ENCODE data around the gene TFF1.

Gene TFF1

DNA sequence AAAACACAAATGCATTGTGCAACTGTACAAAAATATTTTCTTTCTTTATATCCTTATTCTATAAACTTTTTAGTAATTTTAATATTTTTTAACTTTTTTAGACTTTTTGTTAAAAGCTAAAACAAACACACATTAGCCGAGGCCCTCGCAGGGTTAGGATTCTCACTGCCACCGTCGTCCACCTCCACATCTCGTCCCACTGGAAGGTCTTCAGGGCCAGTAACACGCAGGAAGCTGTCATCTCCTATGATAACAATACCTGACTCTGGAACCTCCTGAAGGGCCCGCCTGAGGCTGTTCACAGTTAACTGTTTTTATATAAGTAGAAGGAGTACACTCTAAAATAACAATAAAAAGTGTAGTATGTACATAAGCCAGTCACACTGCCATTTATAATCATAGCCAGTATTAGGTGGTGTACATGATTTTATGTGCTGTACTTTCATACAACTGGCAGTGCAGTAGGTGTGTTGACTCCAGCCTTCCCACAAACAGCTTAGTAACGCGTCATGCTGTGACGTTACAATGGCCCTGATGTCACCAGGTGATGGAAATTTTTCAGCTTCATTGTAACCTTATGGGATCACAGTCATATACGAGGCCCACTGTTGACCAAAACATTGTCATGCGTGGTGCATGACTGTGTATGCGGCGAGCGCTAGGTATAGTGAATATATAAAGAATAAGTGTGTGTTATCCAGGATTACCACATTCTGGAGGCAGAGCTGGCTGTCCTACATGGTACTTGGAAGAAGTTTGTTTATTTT lies 24.4 kb downstream of the TFF1 start:
- DNase-seq: peak; percentile 10 to 15

DNA sequence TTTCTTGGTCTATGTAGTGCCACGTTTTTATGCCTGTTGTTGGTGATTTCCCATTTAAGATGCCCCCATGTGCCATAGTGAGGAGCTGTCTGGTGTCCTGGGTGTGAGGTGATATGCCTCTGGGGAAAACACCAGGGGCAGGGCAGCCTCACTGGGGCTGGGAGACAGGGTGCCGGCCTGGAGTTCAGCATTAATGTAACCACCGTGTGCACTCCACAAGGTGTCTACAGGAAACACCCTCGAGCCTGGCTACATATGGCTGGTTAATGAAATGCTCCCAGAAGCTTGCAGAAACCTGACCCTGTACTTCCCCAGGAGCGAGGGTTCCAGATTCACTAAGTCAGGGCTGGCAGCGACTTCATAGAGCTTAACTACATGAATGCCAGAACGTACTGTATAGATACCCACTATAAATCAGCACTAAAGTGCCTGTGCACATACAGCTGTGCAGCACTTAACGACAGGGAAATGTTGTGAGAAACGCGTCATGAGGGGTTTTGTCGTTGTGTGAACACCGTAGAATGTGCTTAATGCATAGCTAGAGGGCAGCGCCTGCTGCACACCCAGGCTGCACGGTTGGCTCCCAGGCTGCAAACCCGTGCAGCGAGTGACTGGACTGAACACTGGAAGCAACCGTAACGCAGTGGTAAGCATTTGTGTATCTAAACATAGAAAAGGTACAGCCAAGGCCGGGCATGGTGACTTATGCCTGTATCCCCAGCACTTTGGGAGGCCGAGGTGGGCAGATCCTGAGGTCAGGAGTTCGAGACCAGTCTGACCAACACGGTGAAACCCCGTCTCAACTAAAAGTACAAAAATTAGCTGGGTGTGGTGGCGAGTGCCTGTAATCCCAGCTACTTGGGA lies 25.9 kb downstream of the TFF1 start:
- peak; percentile 12 to 14 for DNase-seq

DNA sequence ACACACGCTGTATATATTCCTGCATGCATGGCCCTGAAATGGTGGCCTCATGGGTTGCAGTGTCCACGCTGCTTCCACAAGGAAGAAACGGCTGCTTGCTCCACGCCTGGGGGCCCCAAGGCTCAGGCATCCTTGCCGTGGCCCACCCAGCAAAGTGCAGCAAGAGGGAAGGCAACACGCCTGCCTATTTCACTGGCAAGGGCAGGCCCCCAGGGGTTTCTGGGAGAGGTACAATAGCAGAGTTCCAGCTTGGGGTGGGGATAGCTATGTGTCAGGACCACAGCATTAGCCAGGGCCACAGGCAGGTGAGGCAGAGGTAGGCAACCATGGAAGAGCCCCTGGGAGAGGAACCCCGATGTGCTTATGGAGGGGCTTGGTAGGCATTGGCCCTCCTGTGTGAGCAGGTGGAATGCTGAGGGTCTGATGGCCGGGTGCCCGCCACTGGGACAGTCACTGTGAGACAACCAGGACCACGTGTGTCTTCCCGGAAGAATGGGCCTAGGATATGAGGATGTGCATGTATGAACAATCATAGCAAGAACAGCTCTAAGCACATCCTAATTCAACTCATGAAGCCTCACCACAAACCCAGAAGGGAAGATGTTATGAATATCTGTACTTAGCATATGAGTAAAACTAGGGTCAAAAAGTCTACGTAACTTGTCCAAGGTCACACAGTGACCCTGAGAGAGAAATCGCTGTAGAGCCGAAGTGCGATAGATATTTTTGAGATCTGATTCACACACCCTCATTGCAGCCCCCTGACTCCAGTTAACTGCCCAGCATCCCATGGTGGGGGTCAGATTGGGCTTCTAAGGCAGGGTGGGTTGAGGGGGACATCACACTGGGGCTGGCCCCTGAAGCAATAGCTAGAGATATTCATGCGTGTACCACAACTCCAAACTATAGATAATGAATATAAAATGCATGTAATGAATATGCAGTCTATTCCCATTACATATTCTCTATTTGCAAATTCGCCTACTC lies 27.3 kb downstream of the TFF1 start:
- peak; percentile 15 to 17 for DNase-seq

DNA sequence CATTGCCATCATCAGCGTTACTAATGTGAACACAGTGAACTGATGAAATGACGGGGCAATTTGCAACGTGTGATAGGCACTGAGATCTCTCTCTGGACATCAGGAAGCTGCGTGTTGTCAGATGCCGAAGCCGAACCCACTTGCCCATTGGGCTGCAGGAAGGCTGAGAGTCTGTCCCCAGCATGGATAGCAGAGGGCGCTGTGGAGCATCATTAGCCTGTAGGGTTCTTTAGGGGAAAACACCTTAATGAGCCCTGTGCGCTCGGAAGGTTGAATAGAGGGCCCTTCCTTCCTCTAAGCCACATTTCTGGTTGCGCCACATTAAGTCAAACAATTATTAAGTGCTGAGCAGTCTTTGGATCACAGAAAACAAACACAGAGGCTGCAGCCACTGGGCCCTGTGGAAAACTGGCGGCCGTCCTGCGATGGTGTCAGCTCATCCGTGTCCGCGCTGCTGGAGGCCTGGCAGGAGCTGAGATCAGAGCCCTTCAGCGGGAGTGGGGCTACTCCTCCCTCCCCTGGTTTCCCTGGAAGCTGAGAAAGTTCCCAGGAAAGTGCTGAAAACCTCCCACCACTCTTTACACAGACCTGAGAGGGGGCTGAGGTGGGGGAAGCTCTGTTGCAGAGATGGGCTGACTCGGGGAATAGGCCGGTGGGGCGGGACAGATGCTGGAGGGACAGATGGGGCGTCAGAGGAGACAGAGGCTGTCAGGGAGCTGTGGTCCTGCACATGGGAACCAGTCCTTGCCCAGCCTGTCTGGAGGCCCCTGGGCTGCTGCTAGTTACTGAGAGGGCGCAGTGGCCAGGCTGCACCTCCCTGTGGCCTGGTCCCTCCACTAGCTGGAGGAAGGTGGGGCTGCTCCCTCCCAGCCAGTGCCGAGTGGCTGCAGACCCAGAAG lies 28.3 kb downstream of the TFF1 start:
- peak; percentile 86 to 87 for DNase-seq

DNA sequence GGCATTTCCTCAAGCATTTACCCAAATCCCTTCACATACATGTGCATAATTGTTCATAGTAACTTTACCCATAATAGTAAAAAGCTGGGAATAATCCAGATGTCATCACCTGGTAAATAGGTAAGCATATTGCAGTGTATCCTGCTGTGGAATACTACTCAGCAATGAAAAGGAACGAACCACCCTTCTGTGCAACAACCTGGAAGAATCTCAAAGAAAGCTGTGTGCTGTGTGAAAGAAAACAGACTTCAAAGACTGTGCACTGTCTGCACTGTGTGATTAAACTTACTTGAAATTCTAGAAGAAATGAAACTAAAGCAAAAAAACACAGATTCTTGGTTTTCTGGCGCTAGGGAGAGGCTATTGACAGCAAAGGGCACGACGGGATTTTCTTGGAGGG lies 29.1 kb downstream of the TFF1 start:
- DNase-seq: no peak

DNA sequence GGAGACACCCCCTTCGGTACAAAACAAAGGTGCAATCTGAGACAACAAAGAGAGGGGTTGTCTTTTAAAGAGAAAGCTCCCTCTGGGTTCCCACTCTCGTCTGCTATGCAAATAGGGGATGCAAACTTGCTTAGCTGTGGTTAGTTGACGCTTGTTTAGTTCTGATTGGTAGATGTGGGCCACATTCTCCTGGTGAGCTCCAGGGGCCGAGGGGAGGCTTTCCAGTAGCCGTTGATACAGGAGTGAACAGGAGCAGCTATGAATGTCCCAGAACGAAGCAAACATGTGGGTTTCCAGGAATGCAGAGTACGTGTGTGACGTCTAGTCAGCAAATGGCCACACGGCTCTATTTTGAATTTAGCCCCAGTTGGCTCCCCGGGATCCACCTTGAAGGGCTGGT lies 30.3 kb downstream of the TFF1 start:
- peak; percentile 4 to 8 for DNase-seq

DNA sequence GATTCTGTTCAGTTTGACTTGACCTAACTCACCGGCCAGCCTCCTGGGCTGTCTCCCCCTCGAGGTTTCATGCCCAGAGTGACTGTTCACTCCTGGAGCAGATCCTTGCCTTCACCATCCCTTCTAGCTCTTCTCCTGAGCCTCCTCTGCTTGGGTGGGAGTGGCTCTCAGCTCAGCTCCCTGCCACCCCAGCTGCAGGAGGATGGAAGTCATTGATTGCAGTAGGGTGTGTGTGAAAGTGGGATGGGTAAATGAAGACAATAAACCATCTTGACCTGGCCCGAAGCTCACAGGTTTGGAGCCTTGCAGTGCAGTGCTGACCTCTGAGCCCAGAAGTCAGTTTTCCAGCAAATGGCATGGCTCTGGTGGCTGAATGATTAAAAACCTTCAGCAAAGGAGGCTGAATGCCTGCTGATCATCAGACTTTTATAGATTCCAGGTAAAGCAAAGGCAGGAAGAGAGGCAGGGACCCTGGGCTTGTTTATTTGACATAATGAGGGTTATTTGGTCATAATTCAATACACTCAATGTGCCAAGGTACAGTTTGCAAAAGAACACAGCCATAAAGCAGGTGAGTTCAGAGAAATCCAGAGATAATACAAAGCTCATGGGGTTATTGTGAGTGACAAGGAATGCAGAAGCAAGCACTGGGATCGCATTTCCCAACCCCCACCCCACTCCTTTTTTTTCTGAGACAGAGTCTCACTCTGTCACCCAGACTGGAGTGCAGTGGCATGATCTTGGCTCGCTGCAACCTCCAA lies 33.6 kb downstream of the TFF1 start:
- peak in 1 of 2 experiments; percentile 5 for DNase-seq

DNA sequence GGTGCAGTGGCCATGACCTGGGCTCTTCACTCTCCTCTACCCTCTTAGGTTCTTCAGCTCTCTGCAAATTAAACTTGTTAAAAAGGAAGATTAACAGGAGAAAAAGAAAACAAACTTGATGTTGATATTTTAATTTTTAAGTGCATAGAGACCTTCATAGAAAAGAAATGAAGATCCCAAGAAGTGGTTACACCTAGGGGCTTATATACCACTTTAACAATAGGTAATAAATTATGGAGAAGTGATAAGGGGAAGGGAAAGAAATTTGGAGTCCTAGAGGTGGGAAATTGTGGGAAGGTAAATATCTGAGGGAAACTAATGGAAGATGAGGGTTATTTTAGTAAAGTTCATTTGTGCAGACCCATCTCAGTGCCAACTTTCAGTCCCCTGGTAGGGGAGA lies 34.7 kb downstream of the TFF1 start:
- DNase-seq: no peak

DNA sequence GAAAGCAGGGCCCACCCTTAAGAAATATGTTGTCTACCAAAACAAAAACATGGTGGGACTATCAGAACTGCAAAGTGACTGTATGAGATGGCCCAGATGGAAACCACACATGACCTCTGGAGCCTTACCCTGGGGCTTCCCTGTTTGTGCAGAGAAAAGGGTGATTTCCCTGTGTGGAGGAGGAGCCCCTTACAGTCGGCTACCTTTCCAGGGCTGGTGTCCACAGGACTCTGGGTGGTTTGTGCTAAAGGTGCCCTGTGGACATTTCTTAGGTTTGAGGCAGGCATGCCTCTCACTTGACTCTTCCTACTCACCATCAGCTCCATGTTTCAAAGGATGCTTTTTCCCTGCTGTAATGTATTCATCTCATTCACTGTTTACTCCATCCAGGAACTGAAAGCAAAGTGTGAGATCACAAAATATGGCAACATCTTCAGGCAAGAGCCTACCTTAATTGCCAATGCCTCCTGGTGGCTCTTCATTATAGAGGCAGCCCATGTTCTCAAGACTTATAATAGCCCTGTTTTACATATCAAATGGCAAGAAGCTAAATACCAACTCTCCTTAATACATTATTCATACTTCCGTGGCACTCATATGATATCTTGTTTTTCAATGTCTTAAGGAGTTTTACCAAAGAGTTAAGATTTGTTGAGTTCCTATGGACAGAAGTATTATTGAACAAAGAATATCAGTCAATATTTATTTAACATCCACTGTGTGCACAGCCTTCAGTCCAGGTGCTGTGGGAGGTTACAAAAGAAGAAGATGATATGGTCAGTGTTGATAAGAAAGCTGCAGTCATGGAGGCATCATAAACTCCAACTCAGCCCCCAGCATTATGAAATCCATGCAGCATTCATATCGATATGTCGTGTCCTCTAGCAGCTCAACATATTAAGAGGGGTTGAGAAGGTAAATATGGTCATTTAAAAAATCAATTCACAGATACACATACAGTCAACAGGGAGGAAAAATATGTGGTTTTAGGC lies 35.7 kb downstream of the TFF1 start:
- peak in 1 of 2 experiments; percentile 4 for DNase-seq

DNA sequence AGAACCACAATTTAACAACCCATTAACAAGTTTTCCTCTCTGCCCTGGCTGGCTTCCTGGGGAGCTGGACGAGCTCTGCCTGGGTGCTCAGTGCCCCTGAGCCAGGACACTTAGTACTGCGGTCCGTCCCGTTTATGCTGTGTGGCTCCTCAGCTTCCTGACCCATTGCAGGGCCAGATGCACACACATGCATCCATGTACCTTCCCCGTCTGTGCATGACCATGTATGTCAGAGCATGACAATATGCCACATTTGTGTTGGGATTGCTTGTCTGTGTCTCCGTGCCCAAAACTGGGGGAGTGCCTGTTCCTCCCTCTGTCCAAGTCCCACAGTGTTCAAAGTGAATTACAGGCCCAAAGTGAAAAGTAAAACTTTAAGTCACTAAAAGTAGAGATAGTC lies 41.4 kb downstream of the TFF1 start:
- peak in 1 of 2 experiments; percentile 7 for DNase-seq

DNA sequence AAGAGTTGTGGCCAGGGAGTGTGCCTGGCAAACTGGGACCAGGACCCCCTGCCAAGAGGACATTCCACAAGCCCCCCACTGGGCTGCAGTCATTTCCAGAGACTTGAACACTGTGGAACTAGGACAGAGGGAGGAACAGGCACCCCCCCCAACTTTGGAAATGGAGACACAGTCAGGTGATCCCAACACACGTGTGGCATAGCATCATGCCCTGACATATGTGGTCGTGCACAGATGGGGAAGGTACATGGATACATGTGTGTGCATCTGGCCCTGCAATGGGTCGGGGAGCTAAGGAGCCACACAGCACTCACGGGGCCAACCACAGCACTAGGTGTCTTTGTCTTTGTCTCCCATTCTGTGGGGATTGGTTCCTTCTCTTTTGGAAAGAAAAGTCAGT lies 44.5 kb downstream of the TFF1 start:
- peak; percentile 3 to 5 for DNase-seq

DNA sequence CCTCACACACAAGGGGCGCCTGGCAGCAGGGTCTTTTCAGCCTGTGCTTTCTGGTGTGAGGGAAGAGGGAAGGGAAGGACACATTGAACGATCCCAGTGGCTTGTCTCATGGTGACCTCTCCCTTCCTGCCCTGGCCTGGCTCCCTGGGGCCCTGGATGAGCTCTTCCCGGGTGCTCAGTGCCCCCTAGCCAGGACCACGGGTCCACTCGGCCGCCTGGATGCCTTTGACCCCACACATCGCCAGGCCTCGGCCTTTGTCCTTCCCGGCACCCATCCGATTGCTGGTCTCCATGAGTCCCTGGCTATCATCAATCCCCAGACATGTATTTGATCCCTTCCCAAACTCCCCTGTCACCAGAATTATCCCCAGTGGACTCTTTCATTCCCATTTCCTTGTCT lies 45.1 kb downstream of the TFF1 start:
- DNase-seq: peak in 1 of 2 experiments; percentile 0

DNA sequence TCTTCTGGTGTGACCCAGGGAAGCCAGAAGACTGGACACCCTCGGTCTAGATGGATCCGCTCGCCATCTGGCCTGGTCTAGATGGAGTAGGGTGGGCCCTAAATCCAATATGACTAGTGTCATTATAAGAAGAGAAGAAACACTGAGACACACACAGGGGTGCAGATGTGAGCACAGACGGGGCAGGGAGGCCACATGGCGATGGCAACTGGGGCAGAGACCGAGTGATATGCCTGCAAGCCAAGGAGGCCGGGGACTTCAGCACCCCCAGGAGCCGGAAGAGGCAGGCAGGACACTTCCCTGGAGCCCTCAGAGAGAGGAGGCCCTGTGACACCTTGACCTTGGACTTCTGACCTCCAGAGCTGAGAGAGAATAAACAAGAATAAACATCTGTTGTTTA lies 45.5 kb downstream of the TFF1 start:
- peak; percentile 6 to 7 for DNase-seq

DNA sequence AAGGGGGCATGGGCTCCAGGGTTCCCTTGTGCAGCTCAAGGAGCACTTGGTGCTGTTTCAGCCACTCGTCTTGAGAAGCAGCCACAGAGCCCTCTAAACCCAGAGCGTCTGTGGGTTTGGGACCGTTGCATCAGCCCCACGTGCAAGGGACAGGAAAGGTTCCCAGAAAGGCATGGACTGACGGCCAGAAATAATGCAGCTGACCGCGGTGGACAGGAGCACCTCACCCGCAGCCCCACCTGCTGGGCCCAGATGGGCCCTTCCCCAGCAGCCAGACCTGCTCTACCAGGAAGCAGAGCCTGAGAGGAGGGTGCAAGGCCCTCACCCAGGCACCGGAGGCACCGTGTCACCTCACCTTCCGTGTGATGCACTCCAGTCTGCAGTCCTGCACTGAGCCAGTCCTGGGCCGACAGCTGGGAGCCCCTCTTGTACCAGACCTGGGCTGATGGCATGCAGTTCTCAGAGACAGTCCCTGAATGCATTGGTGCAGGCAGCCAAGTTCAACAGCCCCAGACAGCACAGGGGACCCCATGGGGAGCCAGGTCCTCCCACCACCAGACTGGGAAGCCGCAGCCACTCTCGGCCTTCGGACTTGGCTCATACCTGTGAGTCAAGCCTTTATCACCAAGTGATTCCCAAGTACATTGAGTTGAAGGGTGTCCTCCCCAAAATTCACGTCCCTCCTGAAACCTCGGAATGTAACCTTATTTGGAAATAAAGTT lies 46.3 kb downstream of the TFF1 start:
- peak; percentile 14 to 16 for DNase-seq

DNA sequence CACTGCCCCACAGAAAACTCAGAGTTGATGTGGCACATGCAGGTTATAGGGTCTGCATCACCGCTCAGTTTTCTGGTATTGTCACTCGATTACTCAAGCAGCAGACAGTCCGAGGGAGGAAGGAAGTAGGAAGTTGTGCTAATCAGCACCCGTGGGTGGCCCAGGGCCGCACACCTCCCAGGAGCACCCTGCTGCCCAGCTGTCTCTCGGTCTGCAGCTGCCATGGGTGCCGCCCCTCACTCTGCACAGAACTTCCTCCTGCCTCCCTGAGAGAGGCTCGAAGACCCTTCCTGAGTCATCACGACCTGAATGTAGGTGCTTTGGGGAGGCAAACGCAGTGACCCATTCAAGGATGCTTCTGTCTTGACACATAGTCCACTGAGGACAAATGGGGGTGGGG lies 47.0 kb downstream of the TFF1 start:
- peak; percentile 19 to 26 for DNase-seq

DNA sequence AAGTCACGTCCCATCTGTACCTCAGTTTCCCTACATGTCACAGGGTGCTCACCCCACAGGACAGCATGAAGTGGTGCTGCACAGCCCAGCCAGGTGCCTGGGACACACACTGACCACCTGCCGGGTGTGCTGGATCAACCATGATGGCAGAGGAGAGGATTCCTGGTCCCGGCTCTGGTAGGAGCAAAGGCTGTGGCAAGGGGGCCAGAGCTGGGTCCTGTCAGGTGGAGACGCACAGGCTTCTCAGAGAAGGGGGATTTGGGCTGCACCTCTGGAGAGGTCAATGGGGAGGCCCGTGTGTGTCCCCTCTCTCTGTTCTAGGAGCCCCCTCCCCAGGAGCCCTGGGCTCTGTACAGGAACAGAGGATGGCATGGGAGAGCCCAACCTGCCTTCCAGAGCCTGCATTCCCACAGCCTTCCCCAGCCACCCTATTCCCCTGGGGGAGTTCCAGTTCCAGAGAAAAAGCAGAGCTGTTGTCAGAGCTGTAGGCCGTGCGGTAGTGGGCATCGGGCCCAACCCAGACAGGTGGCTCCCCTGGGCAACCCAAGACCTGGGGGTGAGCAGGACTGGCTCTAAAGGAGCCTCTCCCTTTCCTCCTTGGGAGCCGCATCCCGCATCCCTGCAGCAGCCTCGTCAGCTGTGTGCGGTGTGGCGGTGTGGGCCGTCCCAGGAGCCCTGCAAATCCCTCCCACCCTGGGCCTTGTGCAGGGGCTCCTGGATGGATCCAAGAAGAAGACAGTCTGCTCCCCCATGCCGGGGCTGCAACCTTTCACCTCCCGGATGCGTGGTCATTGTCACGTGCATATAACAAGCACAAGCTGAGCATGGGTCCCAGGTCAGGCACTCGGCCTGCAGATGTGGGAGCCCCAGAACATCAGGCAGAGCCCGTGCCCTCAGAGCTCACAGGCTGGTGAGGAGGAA lies 48.2 kb downstream of the TFF1 start:
- DNase-seq: peak; percentile 8 to 11

DNA sequence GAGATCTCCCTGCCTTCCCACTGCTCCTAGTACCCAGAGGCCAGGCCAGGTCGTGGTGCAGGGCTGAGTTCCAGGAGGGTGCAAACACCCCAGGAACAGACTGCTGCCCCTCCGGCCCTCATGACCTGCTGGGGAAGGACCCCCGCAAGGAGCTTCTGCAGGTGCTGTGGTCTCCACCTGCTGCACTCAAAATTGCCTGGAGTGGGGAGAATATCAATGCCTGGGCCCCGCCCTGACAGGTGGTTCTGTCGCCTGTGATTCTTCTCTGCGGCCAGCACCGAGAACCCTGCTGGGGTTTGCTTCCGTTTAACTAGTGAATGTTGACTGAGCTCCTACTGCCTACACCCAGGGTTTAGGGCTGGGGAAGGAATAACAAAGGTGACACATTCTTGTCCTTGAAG lies 49.0 kb downstream of the TFF1 start:
- peak in 1 of 2 experiments; percentile 0 for DNase-seq

DNA sequence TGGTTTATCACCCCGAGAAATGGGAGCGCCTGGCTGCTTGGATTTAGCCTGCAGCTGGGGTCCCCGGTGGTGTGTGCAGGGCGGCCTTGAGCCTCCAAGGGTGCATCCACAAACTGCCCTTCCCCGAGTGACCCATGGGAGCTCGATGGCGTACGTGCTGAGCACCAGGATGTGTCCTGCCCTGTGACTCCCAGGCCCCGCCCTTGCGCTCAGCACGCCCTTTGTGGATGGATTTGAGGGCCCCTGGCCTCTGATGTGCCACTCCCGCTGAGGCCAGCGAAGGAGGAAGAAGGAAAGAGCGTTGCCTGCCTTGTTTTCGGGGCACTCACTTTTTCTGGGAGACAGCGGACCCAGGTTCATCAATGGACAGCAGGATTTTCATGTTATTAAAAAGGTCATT lies 49.4 kb downstream of the TFF1 start:
- peak in 1 of 2 experiments; percentile 4 for DNase-seq
